ENCODE data around the gene DAPK2.

The DAPK2 gene

GRCh38 chr15:64024172-64025050 lies 21.9 kb downstream of the DAPK2 start:
- DNase-seq (ENCODE audit: low spot score), result no peak

DNA sequence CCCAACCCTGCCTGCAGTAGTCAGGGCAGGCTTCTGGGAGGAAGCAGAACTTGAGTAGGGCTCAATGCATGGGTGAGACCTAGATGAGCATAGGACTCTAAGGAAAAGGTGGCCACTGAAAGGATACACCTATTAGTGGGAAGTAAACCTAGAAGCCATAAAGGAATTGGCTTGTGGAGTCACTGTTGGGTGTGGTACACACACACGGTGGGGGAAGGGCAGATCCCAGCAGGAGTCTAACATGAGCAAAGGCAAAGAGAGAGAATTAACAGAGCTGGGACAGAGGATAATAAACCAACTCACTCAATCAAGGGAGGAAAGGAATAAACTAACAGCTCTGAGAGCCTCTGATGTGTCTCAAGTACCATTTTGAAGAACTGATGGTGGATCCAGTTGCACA lies 23.1 kb downstream of the DAPK2 start:
- no peak for DNase-seq (ENCODE audit: low spot score)

- no peak for DNase-seq (ENCODE audit: low spot score)
Measured at GRCh38 chr15:64022571-64022970, 23.7 kb downstream of the DAPK2 start.

- no peak for DNase-seq (ENCODE audit: low spot score)
Measured at GRCh38 chr15:64019764-64020163, 26.5 kb downstream of the DAPK2 start.

DNA sequence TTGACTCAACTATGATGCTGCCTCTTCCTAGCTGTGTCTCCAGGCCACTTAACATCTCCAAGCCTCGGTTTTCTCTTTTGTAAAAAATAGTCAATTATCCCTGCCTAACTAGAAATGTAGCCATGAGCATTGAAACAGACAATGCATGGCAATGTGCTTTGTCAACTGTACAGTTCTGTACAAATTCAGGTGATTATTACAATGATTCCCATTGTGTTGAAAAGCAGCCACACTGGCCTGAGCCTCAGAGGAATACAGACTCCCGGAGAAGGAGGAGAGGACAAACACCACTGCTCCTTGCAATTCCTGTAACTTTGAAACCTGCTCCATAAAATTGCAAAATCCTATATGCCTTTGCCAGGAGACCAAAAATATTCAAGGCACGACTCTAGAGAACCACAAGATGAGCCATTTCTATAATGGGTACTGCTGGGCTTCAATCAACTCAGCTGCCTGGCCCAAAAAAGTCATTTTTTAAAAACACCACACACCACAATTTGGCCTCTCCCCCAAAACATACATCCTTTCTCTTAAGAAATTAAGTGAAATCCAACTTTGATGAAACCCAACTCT lies 28.6 kb downstream of the DAPK2 start:
- DNase-seq (ENCODE audit: low spot score), result no peak

GRCh38 chr15:64017082-64017588 lies 29.1 kb downstream of the DAPK2 start:
- DNase-seq (ENCODE audit: low spot score), result no peak

GRCh38 chr15:64016257-64016656 lies 30.0 kb downstream of the DAPK2 start:
- DNase-seq (ENCODE audit: low spot score), result no peak

- DNase-seq (ENCODE audit: low spot score), result no peak
Measured at GRCh38 chr15:64014995-64015394, 31.3 kb downstream of the DAPK2 start.

- no peak for DNase-seq (ENCODE audit: low spot score)
Measured at GRCh38 chr15:64013179-64014062, 32.9 kb downstream of the DAPK2 start.

DNA sequence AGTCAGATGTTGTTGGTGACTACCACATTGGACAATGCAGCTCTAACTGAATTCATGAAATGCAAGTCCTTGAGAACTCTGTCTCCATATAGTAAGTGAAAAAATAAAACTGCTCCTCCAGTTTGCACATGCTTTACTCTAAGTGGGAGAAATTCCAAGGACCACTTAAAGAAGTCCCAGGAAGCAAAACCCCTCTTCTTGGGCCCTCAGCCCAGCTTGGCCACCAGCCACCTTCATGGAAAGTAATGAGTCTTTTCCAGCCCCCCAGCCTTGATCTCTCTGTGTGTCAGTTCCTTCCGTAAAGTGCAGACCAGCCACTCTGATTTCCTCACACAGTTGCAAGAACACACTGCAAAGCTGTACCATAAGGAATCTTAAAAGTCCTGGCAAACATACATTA lies 34.5 kb downstream of the DAPK2 start:
- DNase-seq (ENCODE audit: low spot score), result no peak

DNA sequence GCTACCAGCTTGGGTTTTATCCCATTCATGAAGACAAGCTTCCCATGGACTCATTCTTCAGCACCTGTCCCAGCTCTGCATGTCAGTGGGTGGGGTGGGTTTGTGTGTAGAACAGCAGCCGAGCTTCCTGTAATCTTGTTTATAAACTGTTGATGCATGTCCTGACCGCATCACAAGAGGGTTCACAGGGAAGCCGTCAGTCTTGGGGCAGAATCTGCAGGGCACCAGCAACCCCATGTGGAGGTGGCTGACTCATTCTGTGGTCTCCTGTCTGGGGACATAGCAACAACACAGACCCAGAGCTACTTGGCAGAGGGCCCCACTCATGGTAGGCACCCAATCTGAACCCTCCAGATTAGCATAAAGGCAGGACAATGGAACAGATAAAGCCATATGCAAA lies 35.6 kb downstream of the DAPK2 start:
- DNase-seq (ENCODE audit: low spot score), result no peak

GRCh38 chr15:64009798-64010261 lies 36.5 kb downstream of the DAPK2 start:
- DNase-seq (ENCODE audit: low spot score), result no peak

GRCh38 chr15:64009241-64009640 lies 37.0 kb downstream of the DAPK2 start:
- no peak for DNase-seq (ENCODE audit: low spot score)

DNA sequence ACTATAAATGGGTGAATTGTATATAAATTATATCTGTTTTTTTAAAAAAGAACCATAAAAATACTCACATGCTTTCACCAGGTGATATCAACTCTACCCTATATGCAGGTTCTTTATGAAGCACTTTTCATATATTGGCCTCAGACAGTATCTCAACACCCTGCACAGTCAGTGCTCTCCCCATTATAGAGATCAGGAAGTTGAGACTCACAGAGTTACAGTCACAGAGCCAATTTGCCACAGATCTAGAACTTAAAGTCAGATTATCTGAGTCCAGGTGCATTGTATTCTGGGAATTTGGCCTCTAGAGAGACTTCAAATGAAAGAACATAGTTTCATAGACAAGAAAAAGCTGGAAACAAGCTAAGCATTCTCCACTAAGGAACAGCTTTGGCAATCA lies 38.1 kb downstream of the DAPK2 start:
- no peak for DNase-seq (ENCODE audit: low spot score)

DNA sequence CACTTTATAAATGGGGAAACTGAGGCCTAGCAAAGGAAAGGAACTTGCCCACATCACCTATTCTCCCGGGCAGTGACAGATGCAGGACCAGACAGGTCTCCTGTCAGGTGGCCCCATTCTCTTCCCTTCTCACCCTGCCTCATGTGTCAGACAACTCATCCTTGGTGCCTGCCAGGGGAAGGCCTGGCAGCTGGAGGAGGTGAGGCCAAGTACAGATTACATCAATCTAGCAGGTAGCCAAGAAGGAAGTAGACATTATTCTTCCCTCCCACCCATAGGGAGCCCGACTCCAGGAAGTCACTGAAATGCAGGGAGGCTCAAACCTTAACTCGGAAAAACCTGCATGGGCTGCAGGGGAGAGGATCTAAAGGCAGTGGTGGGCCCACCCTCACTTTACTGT lies 39.6 kb downstream of the DAPK2 start:
- no peak for DNase-seq (ENCODE audit: low spot score)

GRCh38 chr15:64004587-64004986 lies 41.7 kb downstream of the DAPK2 start:
- no peak for DNase-seq (ENCODE audit: low spot score)

DNA sequence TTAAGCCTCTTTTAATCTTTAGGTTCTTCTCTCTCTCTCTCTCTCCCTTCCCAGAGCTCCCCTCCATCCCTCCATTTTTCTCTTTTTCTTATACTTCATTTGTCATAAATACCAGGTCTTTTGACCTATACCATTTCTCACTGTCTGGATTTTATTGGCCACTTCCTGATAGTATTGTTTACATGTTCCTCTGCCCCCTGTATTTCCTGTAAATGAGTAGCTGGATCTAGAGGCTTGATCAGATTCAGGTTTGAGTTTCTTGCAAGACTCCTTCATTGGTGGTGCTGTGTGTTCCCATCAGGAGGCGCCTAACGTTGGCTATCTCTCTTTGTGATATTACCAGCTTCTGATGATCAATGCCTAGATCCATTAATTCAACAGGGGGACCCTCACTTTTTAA lies 42.2 kb downstream of the DAPK2 start:
- DNase-seq (ENCODE audit: low spot score), result no peak

GRCh38 chr15:64003182-64003581 lies 43.1 kb downstream of the DAPK2 start:
- no peak for DNase-seq (ENCODE audit: low spot score)

DNA sequence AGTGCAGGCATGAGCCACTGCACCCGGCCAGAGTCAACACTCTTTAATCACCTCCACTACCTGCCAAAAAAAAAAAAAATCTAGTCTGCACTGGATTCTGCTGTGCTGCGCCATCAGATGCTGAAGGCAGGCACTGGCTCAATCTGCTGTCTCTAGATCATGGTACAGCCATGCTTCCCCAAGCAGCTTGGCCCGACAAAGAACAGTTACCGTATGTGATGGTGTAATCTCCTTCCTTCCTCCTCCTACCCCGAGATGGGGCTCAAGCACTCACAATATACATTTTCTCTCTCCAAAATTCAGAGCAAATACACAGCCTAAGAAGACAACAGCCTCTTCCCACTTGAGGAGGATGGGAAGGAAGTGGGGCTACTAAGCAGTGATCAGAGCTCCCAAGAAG lies 45.1 kb downstream of the DAPK2 start:
- no peak for DNase-seq (ENCODE audit: low spot score)

DNA sequence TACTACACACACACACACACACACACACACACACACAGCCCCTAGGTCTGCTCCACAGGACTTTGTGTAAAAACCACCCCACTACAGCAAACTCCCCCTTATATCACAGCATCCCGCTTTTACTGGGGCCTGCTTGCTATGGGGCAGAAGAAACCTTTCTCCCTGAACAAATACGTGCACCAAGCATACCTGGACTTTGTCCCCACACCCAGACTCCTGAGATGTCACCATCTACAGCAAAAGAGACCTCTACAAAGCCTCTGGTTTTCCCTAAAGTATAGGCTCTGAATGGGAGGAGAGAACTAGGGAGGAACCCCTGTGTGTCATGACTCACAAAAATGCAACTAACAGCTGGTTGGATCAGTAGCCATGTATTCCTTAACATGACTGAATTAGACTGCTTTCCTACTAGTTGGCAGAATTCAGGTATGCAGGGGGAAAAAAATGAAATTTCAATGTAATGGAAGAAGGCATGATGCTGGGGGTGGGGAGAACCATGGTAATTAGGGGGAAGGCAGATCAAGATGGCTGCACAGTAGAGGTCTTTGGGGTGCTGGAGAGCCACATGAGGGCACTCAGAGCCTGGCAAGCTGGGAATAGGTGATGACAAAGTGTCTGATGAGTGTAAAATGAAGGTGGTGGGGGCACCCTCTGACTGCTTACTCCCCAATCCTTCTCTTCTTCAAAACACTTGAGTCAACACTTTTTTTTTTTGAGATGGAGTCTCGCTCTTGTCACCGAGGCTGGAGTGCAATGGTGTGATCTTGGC lies 45.9 kb downstream of the DAPK2 start:
- no peak for DNase-seq (ENCODE audit: low spot score)

GRCh38 chr15:63999177-63999576 lies 47.1 kb downstream of the DAPK2 start:
- DNase-seq (ENCODE audit: low spot score), result no peak

GRCh38 chr15:63998489-63998888 lies 47.8 kb downstream of the DAPK2 start:
- DNase-seq (ENCODE audit: low spot score), result no peak
